ENCODE measurements around the gene GCNT3.
A peak's percentile ranks its signal among the peaks of the same experiment; 100 is the strongest.
"Not testable (repeated sequence)": the region's sequence is repeated elsewhere in the genome, so short reads cannot be mapped to it uniquely, and the experiment has no call there.

Gene GCNT3

DNA sequence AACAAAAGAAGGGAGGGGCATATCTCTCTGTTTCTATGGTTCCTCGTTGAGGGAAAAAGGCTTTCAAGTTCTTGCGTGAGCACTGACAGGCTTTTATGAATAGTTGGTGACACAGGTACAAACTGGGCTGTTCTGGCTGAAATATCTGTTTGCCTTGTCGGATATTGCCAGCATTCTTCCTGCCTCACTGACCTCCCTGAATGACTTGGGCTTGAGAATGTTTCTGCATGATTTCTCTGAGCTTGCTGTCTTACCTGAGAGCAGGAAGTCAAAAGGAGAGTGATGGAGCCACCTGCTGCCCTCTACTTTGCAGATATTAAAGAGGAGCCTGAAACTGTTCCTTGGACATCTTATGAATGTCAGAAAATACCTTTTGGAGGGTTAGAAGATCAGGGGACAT is 4.8 kb downstream of the GCNT3 start:
- DNase-seq (ENCODE audit: low spot score) = no peak

DNA sequence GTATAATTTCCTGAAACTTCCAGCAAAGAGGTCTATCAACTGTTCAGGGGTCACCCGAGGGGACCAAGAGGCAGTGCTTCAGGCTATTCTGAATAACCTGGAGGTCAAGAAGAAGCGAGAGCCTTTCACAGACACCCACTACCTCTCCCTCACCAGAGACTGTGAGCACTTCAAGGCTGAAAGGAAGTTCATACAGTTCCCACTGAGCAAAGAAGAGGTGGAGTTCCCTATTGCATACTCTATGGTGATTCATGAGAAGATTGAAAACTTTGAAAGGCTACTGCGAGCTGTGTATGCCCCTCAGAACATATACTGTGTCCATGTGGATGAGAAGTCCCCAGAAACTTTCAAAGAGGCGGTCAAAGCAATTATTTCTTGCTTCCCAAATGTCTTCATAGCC is 6.8 kb downstream of the GCNT3 start:
- DNase-seq (ENCODE audit: low spot score) = no peak

DNA sequence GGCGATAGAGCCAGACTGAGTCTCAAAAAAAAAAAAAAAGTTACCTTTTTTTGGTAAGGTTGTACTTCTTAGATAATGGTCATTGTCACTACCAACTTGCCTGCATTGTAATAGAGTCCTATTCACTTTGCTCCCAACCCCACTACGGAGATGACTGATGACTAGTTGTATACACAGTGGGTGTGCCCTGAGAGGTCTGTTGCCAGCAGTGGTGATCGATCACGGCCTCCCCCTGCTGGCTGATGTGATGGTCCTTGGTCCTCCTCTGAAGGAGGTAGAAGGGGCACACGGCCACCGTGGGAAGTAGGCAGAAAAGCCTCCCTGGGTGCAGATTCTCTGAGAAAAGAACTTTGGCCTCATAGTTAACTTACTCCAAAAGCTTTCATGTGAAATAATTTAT is 10.7 kb downstream of the GCNT3 start:
- DNase-seq (ENCODE audit: low spot score) = no peak

DNA sequence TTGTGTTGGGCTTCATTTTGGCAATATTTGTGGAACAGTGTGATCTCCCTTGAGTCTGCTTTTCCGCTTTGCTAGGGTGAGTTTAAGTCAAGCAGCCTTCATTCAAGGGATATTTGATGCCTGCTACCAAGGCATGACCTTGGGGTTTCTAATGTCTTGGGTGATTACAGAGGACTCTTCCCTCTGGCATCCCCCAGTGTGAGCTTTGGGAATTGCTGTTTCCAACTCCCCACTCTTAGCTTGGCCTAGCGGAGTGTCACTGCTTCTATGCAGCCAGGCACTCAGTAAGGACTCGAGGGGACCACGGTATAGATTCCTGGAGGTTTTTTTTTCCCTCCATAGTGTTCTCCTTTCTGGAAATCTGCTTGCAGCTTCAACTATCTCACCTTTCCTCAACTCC is 21.1 kb downstream of the GCNT3 start:
- DNase-seq (ENCODE audit: low spot score) = no peak

DNA sequence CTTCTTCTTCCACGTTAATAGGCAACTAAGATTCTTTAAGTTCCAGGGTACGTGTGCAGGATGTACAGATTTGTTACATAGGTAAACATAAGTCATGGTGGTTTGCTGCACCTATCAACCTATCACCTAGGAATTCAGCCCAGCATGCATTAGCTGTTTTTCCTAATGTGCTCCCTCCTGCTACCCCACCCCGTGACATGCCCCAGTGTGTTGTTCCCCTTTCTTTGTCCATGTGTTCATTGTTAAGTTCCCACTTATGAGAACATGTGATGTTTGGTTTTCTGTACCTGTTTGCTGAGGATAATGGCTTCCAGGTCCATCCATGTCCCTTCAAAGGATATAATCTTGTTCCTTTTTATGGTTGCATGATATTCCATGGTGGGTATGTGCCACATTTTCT is 24.6 kb downstream of the GCNT3 start:
- DNase-seq (ENCODE audit: low spot score) = no peak

DNA sequence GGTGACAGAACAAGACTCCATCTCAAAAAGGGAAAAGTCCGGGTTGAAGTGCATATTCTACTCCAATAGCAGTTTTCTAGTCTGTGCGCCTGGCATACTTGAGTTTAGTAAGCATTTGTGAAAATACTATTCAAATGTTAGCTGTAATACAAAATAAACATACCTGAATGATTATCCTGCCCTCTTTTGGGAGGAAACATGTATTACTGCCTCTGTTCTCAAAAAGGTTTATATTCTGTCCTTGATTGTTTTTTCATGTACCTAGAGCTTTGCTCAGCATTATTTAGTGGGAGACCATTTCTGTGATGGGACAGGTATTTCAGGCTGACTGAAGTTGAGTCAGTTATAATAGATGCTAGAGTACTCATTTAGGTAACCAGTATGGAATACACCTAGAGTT is 25.9 kb downstream of the GCNT3 start:
- DNase-seq (ENCODE audit: low spot score) = not testable (repeated sequence)

DNA sequence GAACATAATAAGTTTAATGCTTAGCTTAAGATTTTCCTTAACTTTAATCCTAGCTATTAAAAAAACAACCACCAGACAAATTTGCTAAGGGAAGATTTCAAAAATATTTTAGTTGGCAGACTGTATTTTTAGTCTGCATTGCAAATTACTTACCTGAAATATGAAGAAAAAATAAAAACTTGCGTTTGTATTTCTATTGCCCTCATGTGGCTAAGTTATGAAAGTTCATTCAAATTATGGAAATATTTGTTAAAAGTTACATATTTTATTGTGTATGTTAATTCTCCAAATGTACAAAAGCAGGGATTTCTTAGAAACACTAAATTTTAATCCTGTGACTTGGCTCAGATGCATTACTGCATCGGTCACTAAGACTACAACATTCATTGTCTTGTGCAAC is 30.8 kb downstream of the GCNT3 start:
- DNase-seq (ENCODE audit: low spot score) = no peak

DNA sequence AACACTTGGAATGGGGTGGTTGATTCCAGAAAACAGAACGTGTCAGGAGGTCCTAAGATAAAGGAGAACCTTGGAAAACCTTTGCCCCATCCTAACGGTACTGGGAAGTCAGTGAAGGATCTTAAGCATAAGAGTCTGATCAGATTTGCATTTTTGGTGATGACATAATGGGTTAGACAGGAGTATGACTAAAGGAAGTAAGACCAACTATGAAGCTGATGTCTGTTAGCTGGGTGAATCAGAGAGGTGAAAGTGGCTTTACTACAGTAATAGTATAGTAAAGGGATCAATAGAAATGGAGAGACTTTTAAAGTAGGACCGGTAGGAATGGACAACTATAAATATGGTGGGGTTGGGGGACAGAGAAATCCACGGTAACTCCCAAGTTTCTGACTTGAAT is 33.2 kb downstream of the GCNT3 start:
- no peak for DNase-seq (ENCODE audit: low spot score)

DNA sequence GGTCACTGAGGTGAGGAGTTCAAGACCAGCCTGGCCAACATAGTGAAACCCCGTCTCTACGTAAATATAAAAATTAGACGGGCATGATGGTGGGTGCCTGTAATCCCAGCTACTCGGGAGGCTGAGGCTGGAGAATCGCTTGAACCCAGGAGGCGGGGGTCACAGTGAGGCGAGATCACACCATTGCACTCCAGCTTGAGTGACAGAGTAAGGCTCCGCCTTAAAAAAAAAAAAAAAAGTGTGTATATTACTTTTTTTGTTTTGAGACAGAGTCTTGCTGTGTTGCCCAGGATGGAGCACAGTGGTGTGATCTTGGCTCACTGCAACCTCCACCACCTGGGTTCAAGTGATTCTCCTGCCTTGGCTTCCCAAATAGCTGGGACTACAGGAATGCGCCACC is 34.2 kb downstream of the GCNT3 start:
- not testable (repeated sequence) for DNase-seq (ENCODE audit: low spot score)

DNA sequence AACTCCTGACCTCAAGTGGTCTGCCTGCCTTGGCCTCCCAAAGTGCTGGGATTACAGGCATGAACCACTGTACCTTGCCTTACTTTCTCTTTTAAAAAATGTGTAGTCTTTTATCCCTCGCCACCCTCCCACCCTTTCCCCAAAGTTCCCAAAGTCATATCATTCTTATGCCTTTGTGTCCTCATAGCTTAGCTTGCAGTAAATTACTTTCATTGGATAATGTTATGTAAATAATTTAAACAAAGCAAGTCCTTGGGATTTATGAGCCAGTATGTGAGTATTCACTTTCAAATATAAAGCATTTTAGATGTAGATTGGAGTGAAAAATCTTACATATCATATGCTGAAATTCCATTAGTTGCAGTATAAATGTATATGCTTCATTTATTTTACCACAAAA is 34.7 kb downstream of the GCNT3 start:
- no peak for DNase-seq (ENCODE audit: low spot score)

DNA sequence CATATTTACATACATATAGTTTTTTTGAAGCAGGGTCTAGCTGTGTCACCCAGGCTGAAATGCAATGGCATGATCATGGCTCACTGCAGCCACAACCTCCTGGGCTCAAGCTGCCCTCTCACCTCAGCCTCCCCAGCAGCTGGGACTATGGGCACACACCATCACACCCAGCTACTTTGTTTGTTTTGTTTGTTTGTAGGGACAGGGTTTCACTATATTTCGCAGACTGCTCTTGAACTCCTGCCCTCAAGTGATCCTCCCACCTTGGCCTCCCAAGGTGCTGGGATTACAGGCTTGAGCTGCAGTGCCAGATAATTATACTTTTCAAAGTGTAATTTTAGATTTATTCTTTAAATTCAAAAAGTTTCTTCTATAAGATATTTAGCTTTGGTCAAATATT is 35.5 kb downstream of the GCNT3 start:
- DNase-seq (ENCODE audit: low spot score) = no peak

DNA sequence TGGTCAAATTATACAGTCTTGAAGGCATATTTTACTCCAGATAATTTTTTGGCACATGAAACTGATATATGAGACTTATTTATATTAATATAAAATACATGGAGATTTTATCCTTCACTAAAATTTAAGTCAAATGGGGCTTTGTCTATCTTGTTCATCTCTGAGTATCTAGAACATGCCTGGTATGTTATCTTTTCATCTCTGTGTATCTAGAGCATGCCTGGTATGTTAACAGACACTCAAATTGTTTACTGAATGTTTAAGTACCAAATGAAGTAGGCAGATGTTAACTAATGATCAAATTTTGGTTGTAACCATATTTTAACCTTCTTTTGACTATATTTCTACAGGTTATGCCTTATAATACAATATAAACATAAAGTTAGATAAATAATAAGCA is 38.0 kb downstream of the GCNT3 start:
- DNase-seq (ENCODE audit: low spot score) = no peak

DNA sequence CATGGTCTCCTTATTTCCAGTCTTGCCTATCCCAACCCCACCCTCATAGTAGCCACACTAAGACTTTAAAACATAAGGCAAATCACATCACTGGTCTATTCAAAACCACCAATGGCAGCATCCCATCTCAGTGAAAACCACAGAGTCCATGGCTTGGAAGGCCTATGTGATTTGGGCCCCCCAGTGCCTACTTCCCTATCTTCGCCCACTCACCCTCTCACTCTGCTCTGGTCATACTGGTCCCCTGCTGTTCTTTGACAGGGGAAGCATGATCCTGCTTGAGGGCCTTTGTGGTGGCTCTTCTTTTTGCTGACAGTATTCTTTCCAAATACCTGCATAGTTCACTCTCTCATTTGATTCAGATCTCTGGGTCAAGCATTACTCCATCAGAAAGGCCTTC is 42.5 kb downstream of the GCNT3 start:
- no peak for DNase-seq (ENCODE audit: low spot score)

DNA sequence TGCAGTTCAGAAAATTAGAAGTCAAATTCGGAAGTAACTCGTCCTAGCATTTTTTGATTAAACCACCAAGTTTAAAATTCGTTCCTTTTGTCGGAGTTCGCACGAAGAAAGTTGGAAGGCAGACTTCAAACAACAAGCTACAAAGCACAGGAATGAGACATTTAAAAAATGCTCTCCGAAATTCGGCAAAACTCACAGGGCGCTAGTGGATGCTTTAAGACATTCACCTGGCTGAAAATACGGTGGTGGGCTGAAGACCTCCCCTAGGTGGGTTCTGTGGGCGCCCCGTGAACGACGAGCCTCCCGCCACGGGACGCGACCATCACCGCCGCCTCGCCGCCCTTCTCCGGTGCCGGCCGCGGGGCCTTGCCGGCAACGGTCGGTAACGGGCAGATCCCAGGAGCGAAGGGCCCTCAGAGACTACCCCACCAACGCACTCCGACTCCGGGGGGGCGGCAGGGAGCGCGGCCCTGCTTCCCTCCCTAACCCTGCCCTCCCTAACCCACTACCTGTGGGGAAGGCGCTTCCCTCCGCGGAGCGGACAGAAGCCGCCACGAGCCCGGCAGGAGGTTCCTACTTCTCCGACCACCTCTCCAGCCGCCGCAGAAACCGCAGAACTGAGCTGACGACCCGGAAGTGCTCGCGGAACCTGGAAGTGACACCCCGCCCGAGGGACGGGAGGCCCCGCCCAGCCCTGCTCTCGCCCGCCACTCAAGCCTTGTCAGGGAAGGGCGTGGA is 45.5 kb downstream of the GCNT3 start, which contains the start of gene GTF2A2:
GTF2A2 (minus strand) TSS at position 619 of the 738 bp plus-strand sequence. CDS start 5,238 bp downstream, outside the sequence.
- peak; percentile 88 for DNase-seq (ENCODE audit: low spot score)

DNA sequence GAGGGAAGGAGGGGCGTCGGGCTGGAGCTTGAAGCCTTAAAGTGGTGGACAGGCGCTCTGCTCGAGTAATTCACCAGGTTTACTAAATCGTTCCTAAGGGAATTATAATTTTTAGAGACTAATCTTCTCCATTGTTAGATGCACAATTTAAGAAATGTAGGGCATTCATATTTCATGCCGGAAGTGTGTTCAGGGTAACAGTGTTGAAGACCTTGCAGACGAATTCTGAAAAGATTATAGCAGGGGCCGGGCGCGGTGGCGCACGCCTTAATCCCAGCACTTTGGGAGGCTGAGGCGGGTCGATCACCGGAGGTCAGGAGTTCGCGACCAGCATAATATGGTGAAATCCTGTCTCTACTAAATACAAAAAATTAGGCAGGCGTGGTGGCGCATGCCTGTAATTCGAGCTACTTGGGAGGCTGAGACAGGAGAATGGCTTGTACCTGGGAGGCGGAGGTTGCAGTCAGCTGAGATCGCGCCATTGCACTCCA is 46.1 kb downstream of the GCNT3 start:
- no peak for DNase-seq (ENCODE audit: low spot score)

DNA sequence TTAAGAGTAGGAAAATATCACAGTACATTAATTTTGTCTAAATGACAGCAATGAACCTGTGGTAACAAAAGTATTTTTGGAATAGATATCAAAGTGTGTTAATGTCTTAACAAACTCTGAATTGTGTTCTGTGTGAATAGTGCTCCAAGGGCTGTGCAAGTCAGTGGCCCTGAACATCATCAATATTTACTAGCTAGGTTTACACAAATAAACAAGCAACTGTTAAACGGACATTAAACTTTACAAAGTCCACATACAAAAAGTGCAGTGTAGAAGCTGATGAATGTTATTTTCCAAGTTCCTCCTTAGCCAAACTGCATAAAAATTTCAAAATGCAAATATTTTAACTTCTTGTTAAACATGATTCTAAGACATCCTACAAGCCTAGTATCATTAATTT is 47.8 kb downstream of the GCNT3 start:
- DNase-seq (ENCODE audit: low spot score) = no peak

DNA sequence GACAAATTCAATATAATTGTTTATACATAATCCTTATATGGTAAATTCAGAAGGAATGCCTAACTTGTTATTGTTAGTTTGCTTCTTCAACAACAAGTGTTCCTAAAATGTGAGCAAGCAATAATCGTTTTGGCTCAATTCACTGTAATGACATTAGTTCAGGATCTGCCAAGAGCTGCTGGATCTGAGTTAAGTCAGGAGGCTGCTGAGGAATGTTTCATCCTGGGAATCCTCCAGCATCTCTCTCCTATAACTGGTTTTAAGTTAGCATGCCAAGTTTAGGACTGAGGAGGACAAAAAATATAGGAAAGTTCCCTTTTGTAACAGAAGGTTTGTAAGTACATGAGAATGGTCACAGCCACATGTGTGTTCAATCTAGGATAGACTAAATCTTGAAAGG is 50.7 kb downstream of the GCNT3 start:
- DNase-seq (ENCODE audit: low spot score) = no peak

DNA sequence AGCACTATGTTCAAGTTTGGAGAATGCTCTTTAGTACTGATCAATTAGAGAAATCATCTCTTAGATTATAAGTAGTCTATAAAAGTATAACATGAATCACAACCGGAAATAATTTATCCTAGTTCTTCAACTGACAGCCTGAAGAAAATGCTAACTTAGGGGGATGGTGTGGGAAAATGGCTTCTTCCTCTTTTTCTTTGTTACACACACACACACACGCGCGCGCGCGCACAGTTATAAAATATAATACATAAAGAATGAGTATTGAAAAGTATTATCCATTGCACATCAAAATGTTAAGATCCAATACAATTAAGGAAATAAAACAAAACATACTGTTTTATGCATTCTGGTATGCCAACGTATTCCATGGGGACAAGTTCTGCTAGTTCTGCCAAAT is 57.0 kb downstream of the GCNT3 start:
- no peak for DNase-seq (ENCODE audit: low spot score)

Data from hematopoietic multipotent progenitor cell treated with erythropoietin and hydrocortisone succinate and interleukin-3 and kit ligand, for 17 days (in vitro differentiated cells).